ENCODE results near the gene LRRC4C. TPM values are rescaled to one million over a fixed set of nuclear protein-coding genes. Genes with fewer than 3 reads are reported as not detected.
A peak's percentile ranks its signal among the peaks of the same experiment; 100 is the strongest.

LRRC4C gene
- total and polyA plus RNA-seq, 2 experiments from 2014 or later, result 0.35 to 1.1 TPM

GRCh38 chr11:41446566-41446965 is 12.9 kb downstream of the LRRC4C start:
- Histone ChIP-seq H3K36me3 (ENCODE audit: insufficient read depth) (no peaks in the 10 kb centered on the region), H3K27me3 (ENCODE audit: insufficient read depth) (no peaks in the 10 kb centered on the region), H2AFZ (peak overlapping the region; percentile 13; the same call in 1 of the 2 replicates), H3K4me1 (ENCODE audit: insufficient read depth) (peaks cover 16% of the 10 kb centered on the region; the same call in 1 of the 2 replicates), H3K4me2 (no peak overlapping the region), H3K79me2 (replicated peaks; ENCODE audit: insufficient read depth) (no peaks in the 10 kb centered on the region), H3K27ac (ENCODE audit: low read depth) (no peak overlapping the region), H3F3A (replicated peaks; ENCODE audit: low read depth) (no peaks in the 10 kb centered on the region), H3K4me3 (no peak overlapping the region), H4K20me1 (replicated peaks; ENCODE audit: insufficient read depth) (no peaks in the 10 kb centered on the region), H3K9me2 (ENCODE audit: insufficient read depth) (no peaks in the 10 kb centered on the region)
- Mint-ChIP-seq H3K9me3 (no peaks in the 10 kb centered on the region), H3K27me3 (ENCODE audit: insufficient read depth, low read depth, poor library complexity) (peaks cover 5% of the 10 kb centered on the region), H3K36me3 (ENCODE audit: low read depth) (no peaks in the 10 kb centered on the region; the same call in 2 of the 3 replicates), H3K4me1 (peaks cover 26% of the 10 kb centered on the region), H3K4me3 (no peak overlapping the region), H3K27ac (no peak overlapping the region; the same call in 1 of the 2 replicates)
- no peak for TF ChIP-seq JUNB (IDR thresholded peaks at IDR 0.05; ENCODE audit: unreplicated experiment)
- no peak for TF ChIP-seq EZH2phosphoT487 (IDR thresholded peaks at IDR 0.05; ENCODE audit: unreplicated experiment)
- TF ChIP-seq EZH2 (IDR thresholded peaks at IDR 0.05; ENCODE audit: low read depth, unreplicated experiment), result no peak
- TF ChIP-seq REST (IDR thresholded peaks at IDR 0.05; ENCODE audit: unreplicated experiment), result no peak
- no peak for TF ChIP-seq ZNF331 (CRISPR knock-in tag; IDR thresholded peaks at IDR 0.05; ENCODE audit: low read depth)
- no peak for TF ChIP-seq ETS1 (IDR thresholded peaks at IDR 0.05)
- TF ChIP-seq STAT1 (IDR thresholded peaks at IDR 0.05; ENCODE audit: unreplicated experiment), result no peak
- TF ChIP-seq CREB1 (CRISPR knock-in tag; IDR thresholded peaks at IDR 0.05; ENCODE audit: low read depth), result no peak
- TF ChIP-seq ZNF114 (CRISPR knock-in tag; IDR thresholded peaks at IDR 0.05), result no peak
- TF ChIP-seq NANOG (IDR thresholded peaks at IDR 0.05; ENCODE audit: borderline replicate concordance), result no peak
- TF ChIP-seq ZNF462 (CRISPR knock-in tag; IDR thresholded peaks at IDR 0.05), result no peak
- no peak for TF ChIP-seq CTCF (conservative IDR thresholded peaks at IDR 0.05; ENCODE audit: low read depth in 2 of 2)
- TF ChIP-seq POLR2AphosphoS5 (IDR thresholded peaks at IDR 0.05; ENCODE audit: low read depth), result no peak
- DNase-seq (ENCODE audit: low spot score), result no peak
- ATAC-seq, result no peak

All from GM23338 (cell line).